CD4-positive, alpha-beta T cell treated with Interleukin-15 for 4 hours (primary cell): ENCODE data around the gene CFAP61.

ENCODE experiments used
- DNase-seq: peaks from one replicate; pipeline ENCODE4 v3.0.0-alpha.2; 2020; ENCODE audit warnings: low spot score

Gene CFAP61

DNA sequence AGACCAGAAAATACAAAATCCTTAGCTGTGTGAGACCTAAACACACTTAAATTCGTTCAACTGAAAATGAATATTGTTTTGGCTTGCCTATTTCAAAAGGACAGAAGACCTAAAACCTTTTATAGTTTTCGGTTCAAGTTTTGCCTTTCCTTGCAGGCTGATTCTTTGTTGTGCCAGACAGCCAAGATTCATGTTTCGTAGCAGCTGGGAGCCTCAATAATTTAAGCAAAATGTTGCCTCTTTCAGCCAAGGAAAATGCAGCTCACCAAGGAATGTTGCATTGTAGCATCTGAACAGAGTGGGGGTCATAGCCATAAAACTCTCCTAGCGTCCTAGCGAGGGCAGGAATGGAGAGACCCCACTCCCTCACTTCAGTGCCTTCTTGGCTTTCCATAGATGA, 223.3 kb downstream of the CFAP61 start:
- DNase-seq, result no peak

DNA sequence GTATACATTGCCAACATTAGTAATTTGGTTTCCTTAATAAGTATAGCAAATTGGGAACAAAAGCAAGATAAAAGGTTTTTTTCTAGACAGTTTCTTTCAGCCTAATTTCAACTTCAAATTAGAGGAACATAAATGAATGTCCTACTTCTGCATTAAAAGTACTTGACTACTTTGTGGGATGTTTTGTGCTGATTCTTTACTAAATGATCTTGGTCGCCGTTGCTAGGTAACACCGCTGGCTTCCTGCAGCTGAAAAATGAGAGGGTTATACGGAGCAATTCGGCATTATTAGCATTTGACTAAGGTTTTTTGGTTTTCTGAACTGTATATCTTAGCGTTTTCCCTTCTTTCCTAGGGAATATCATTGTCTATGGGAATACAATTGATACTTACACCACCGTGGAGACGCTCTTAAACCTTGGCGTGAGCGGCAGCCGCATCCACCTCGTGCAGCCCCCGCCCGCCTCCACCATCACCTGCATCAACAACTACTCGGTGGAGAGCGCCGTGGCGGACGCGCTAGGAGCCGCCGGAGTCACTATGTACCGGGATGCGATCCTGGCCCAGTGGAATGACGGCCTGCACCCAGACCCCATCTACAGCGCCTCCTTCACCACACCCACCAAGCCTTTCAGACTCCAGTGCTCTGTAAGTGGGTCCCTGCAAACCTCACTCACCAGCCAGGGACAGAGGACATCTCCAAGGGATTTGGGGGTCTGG, 224.6 kb downstream of the CFAP61 start:
- DNase-seq, result no peak

DNA sequence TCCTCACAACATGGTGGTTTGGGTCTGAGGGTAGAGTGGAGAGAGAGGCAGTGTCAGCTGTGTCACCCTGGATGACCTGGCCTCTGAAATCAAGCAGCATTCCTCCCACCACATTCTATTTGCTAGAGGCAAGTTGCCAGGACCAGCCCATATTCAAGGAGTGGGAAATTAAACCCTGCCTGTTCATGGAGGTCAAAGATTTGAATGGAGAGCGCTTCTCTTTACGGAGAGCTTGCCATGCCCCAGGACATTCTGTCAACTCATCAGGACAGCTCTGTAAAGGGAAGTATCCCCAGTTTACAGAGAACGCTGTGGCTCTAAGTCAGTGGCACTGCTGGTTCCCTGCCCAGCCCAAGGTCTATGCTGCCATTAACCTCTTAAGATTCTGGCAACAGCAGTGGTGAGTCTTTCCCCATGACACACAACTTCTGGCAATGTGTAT, 225.6 kb downstream of the CFAP61 start:
- no peak for DNase-seq

DNA sequence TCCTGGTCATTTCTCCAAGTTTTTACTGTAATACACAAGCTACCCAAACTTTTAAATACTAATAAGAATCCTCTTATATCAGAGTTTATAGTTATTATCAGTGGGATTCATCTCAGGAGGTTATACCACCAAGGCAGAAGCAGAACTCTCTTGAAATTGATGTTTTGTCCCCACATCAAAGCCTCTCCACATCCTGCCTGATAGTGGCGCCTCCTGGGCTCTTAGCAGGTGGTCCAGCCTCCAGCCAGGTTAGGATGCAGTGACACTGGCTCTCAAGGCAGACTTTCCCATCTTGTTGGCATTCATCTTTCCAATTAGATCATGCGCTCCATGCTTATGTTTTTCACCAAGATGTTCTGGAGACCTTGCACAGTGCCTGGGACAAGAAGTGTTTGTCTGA, 233.7 kb downstream of the CFAP61 start:
- DNase-seq, result no peak

DNA sequence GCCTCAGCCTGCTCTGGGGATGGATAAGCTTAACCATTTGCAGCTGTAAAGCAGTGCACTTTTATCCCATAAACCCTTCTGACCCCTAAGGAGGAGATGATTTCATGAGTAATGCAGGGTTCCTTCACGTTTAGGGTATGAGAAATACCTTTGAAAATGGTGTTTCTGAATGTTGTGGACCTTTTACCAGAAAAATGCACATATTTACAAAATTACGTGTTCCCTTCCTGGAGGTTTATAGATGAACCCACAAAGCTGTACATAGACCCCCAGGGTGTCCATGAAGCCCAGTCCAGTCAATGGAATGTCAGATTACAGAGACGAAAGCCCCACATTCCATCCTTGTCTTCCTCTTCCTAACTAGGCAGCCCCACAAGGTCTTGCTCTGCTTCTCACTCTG, 237.0 kb downstream of the CFAP61 start:
- no peak for DNase-seq

DNA sequence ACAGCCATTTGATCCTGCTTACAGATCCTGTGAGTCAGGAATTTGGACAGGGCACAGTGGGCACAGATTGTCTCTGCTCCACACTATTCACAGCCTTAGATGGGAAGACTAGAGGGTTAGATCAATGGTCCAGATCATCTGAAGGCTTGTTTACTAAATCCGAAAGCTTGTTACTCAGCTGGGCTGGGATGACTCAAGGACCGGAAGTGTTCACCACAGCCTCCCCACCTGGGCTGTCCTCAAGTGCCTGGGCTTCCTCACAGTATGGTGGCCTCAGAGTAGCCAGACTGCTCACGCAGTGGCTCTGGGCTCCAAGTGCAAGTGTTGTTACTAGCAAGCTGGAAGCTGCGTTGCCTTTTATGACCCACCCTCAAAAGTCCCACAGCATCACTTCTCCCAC, 240.1 kb downstream of the CFAP61 start:
- no peak for DNase-seq

DNA sequence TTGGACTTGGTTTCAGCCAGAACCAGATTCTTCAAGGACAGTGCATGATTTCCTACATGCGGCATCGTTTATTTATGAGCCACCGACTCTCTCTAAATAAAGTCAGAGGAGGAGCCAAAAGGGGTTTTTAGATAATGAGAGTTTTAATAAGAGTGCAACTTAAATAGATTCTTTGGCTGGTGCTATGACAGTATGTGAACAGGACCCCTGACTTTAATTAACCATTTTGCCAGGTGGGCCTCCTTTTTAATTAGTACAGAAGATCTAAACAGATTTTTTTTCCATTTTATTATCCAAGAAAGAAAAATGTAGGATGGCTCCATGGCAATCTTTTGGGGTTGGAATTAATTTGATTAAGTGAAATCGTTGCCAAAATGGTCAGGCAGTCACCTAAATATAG, 240.8 kb downstream of the CFAP61 start:
- DNase-seq, result no peak

DNA sequence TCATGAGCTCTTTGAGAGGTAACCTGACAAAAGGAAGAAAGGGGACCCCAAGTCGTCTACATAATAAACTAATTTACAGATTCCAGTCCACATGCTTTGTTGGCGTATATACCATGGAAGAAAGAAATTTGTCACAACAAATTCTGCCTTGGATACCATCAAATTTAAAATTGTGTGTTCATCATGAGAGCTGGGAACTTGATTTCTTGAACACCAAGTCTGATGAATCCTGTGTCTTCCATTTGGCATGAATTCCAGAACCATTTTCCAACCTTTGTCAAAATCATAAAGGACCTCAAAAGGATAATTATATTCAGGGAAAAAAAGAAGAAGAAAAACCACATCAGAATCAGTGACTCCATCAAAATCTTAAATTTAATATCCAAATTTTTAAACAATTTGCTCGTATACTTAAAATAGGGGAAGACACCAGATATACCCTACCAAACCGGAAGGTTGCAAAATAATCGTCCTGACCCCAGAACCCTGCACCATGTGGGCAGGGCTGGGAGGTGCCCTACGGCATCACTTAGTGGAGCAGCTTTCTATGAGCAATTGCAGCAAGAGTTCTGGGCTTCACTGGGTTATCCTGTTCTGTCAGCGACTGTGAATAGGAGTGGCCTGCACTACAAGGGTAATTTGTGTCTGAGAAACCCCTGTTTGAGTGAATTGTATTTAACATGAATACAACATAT, 241.5 kb downstream of the CFAP61 start:
- no peak for DNase-seq

DNA sequence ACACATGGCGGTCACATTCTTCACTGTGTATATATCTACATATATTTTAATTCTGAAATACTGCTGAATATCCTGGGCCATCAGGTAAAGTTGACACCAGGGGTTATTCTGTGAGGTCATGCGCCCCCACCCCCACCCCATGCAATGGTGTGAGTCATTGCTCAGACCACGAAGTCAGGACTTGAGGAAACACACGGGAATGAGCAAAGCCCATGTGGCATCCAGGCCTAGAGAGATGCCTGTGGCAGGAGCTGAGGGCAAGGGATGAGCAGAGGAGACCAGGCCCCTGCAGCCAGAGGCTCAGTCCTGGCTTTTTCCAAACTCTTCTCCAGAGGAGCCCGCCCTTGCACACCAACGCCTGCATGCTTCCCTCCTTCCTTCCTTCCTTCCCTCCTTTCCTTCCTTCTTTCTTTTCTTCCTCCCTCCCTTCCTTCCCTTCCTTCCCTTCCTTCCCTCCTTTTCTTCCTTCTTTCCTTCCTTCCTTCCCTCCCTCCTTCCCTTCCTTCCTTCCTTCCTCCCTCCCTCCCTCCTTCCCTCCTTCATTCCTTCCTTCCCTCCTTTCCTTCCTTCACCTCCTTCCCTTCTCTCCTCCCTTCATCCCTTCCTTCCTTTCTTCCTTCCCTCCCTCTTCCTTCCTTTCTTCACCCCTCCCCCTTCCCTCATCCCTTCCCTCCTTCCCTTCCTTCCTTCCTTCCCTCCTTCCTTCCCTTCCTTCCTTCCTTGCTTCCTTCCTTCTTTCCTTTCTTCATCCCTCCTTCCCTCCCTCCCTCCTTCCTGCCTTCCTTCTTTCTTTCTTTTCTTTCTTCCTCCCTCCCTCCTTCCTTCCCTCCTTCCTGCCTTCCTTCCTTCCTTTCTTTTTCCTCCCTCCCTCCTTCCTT, 243.5 kb downstream of the CFAP61 start:
- no peak for DNase-seq

DNA sequence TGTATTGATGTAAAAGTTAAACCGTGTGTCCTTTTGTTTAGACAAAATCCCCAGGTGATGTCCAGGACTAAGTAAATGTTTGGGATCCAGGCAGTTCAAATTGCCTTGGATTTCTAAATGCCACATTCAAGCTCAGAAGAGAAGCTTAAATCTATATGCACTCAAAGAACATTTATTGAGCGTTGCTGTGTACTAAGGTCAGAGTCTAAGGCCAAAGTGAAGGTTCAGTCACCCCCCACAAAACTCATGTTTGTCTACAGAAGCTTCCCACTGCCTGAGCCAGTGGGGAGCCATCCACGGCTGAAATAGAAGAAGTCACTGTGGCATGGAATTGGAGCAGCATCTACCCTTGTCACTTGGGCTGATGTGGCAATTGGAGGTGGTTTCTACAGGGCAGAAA, 244.8 kb downstream of the CFAP61 start:
- DNase-seq, result no peak

DNA sequence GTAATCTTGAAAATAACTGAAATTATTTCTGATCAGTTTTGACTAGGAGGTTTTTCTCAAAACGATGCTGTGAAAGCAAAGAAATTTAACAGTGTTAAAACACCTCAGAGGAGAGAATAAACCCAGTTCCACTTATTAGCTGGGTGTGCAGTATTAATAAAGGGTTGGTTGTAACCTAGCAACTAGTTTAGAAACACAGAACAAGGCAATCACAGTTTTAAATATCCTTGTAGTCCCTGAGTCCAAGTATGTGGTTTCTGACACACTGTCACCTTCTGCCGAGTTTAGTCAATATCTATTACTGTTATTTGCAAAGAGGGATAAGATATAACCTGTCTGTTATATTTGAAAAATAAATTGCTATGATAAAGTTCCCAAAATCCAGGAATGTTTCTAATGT, 245.4 kb downstream of the CFAP61 start:
- DNase-seq, result no peak

DNA sequence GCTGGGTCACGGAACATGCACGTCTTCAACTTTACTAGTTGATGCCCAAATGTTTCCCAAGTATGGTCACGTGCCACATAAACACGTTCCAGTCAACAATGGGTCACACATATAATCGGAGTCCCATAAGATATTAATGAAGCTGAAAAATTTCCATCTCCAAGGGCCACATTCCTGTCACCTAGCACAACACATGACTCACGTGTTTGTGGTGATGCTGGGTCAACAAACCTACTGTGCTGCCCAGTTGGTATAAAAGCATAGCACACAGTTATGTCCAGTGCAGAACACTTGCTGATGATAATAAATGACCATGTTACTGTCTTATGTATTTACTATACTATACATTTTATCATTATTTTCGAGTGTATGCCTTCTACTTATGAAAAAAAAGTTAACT, 247.6 kb downstream of the CFAP61 start:
- DNase-seq, result no peak

DNA sequence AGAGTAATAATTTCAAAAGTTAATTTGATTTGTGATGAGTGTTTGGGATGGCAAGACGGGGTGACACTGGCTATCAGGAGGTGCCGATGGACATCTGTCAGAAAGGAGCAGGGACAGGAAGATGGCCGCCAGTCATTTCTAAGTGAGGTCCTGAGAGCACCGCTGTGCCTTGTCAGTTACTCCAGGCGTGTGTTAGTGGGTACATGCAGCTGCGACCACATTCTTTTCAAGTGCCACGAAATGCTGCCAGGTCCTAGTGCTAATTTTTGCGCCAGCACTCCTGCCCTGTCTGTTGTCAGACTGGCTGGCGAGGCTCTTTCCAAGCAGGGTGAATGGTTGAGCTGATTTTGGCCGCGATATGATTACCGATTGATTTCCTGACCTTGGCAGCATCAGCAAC, 251.0 kb downstream of the CFAP61 start:
- no peak for DNase-seq

DNA sequence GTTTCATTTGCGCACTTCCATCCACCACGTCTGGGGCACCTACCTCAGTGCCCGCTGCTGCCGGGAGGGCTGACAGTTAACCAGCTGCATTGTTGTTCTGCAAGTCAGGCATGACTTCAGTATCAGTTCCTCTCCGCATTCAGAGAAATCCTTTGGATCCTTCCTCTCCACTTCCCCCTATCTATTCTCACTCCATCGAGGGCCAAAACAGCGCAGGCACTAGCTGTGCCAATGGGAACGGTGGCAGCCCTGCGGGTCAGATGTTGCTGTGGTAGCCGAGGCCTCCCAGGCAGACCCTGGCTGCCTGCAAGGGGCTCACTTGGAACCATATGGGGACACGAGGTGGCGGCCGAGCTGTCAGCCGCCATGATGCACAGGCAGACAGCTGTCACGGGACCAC, 251.4 kb downstream of the CFAP61 start:
- DNase-seq, result no peak

DNA sequence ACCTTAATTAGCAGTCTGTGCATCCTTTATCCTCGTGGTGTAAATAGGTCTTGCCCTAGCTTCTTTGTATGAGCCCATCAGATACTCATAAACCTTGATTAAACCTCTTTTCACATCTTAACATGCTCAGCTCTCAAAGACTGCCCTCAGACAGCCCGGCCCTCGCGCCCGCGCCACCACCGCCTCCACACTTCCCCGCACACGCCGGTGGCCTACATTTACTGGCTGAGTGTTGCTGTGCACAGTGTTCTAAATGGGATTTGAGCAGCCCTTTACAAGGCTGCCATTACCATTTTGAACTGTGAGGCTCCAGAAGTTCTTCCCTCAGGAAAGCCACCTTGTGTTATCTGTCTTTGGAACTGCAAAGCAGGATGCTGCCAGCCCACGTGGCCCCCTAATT, 252.6 kb downstream of the CFAP61 start:
- DNase-seq, result no peak

DNA sequence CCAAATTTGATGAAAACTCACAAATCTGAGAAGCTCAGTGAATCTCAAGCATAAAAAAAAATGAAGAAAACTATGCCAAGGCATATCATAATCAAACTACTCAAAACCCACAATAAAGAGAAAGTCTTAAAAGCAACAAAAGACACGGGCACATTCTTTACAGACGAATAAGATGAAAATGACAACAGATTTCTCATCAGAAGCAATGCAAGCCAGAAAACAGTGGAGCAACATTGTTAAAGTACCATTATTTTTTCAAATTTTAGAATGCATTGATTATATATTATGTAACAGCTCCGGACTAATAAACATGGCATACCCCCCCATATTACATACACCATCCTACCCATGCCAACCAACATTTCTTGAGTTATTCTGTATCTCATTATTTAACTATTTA, 260.2 kb downstream of the CFAP61 start:
- DNase-seq, result no peak

DNA sequence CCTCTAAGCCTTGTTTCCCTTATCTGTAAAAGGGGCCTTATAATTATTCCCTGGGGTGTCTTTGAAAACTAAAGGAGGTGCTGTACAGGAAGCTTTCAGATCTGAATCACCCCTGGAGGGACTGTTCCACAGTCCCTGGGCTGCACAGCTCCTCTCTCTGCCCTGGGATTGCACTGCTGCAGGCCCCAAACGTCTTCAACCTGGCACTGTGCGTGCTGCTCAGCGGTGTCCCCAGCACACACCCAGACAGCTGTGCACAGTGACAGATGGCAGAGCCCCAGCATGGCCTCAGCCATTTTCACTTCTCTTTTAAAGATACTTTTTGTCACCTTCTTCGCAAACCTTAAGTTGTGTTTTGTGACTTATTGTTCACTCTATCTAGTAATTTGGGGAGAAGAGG, 264.9 kb downstream of the CFAP61 start:
- no peak for DNase-seq

DNA sequence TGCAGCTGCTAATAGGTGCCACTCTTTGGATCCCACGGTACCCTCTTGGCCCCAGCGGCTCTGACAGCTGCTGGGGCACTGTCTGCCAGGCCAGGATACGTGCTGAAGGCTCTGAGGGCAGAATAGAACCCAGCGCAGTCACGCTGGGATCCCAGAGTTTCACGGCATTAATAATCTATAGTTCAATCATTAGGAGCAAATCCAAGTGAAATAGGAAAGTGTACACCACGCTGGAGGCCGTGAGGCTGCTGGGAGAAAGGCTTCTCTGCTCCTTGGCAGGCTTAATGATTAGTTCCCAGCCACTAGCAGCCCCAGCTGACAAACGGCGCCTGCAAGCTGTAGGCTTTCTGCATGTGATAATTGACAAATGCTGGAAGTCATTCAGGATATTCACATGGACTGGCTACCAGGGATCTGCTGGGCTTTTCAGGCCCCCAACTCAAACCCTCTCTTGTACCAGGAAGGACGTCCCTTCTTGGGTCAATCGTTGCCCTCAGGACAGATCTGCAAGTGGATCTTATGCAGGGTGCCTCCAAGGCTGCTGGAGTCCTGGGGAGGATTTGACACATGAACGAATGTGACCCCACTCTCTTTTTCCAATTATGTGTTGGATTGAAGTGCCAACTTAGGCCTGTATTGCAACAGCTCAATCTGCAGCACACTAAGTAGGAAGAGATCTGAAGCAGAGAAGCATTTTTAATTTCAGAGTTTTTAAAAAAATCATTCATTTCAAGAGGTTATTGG, 265.5 kb downstream of the CFAP61 start:
- no peak for DNase-seq

DNA sequence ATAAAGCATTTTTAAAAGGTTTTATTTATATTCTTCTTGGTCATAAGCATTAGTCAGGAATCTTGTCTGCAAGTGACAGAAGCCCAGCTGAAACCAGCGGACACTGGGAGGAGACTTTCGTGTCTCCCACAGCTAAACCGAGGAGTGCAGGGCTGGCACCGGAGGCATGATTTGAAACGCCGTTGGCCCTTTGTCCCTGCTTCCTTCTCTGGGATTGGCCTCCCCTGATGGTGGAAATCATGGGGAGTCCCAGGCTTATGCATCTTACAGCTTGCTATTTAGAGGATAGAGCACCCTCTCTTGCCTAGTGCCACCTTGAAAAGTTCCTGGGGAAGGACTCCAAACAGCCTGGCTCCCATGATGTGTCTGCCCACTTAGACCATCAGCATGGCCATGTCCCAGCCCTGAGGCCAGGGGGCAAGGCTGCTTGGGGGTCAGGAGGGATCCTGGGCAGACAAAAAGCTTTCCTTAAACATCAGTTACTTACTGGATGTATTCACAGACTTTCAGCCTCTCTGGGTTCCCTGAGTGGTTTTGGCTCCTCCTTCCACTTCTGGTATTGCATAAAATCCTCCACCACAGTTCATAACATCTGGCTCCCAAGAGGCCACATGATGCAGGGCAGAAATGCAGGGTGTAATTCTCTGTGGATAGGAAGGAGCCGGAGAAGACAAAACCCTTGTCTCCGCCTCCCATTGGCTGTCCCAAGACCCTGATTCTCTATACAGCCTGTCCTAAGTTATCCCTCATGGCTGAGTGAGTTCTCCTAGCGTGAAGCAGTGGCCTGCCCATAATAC, 266.2 kb downstream of the CFAP61 start:
- DNase-seq, result no peak

DNA sequence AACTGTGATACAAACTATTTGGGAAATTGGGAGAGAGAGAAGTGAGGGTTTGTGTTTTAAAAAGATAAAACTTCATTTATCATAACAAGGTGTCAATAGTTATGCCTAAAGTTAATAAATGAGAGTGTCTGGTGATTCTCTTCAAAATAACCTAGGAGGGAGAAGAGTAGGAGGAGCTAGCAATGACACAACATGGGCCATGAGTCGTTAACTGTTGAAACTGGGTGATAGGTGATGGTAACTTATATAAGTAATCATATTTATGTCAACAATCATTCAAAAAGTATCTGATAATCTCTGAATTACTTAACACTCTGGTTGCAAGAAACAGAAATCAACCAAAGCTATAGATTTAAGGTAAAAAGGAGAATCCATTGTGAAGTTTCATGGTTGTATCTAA, 268.8 kb downstream of the CFAP61 start:
- no peak for DNase-seq

DNA sequence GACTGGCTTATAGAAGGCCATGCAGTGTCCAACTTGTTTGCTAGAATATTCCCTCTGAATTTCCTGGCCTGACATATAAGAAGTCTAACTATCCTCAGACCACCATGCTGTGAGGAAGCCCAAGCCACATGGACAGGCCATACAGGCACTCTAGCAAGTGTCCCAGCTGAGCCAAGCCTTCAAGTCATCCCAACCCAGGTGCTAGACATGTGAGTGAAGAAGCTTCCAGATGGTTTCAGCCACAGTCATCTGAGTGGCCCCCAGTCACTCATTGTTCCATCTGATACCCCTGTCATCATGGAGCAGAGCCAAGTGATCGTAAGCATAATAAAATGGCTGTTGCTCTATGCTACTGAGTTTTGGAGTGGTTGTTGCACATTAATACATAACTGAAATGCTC, 269.6 kb downstream of the CFAP61 start:
- no peak for DNase-seq
